Astrocyte (in vitro differentiated cells and primary cell): Measurements from ENCODE around the gene UMODL1.

Experiments used
- CTCF ChIP-seq: IDR thresholded peaks from 2 replicates; pipeline ENCODE4 v1.5.1; 2011; ENCODE audit warnings: low read depth, mild to moderate bottlenecking, inconsistent platforms, low read length, moderate library complexity; ENCODE audit not compliant: insufficient read depth
- EZH2 ChIP-seq: IDR thresholded peaks from 2 replicates; pipeline ENCODE4 v1.6.1; 2012; ENCODE audit warnings: mild to moderate bottlenecking, low read length, inconsistent platforms; ENCODE audit not compliant: insufficient read depth

GRCh38 chr21:42030311-42030710 is 40.8 kb upstream of the UMODL1 start:
- TF ChIP-seq CTCF (no peak), EZH2 (no peak)
